Mammary epithelial cell (primary cell): ENCODE data around the gene ISLR.

Experiments used
- EZH2 ChIP-seq: IDR thresholded peaks from 2 replicates; pipeline ENCODE4 v1.6.1; 2012; ENCODE audit warnings: low read length, inconsistent platforms, borderline replicate concordance
- TF ChIP-seq, protein P1 (sequence below), 2 donors: IDR thresholded peaks in 1 of 2; conservative IDR thresholded peaks in 1 of 2; 2 replicates each; pipeline ENCODE4 v1.5.1; 2011 to 2012; ENCODE audit warnings: inconsistent platforms in 2 of 2, low read length in 2 of 2, mild to moderate bottlenecking in 2 of 2, control low read depth in 1 of 2, low read depth in 1 of 2; ENCODE audit not compliant: insufficient read depth in 1 of 2; ENCODE audit errors: extremely low read depth in 1 of 2

DNA sequence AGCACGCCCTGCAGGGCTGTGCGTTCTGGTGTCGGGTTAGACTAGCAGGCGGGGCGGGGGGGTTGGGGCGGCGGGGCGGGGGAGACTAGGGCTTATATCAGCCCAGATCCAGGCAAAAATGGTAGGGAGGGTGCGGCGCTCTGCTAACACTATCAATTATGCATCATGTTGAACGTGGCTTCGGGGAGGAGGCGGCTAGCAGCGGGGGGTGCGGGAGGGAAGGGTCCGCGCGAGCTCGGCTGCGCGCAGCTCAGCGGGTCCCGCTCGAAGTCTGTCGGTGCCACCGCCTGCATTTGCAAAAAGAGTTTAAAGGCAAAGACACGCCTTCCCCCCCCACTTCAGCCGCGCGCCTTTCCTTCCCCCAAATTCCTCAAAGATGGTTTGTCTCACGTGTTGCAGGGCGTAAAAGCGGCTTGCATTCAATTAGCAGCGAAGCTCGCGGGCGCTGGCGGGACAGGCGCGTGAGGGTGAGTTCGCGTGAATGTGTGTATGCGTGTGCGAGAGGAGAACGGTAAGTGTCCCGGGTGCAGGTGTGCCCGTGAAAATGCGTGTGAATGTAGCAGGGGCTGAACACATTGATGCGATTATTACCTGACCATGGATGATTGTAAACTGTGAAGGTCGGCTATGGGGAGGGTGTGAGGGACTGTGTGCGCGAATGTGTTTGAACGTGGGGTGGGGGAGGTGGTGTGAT lies 43.2 kb upstream of the ISLR start, which contains the start of gene ISLR2:
- TF ChIP-seq, protein P1, sequence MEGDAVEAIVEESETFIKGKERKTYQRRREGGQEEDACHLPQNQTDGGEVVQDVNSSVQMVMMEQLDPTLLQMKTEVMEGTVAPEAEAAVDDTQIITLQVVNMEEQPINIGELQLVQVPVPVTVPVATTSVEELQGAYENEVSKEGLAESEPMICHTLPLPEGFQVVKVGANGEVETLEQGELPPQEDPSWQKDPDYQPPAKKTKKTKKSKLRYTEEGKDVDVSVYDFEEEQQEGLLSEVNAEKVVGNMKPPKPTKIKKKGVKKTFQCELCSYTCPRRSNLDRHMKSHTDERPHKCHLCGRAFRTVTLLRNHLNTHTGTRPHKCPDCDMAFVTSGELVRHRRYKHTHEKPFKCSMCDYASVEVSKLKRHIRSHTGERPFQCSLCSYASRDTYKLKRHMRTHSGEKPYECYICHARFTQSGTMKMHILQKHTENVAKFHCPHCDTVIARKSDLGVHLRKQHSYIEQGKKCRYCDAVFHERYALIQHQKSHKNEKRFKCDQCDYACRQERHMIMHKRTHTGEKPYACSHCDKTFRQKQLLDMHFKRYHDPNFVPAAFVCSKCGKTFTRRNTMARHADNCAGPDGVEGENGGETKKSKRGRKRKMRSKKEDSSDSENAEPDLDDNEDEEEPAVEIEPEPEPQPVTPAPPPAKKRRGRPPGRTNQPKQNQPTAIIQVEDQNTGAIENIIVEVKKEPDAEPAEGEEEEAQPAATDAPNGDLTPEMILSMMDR (conservative IDR thresholded peaks at IDR 0.05 in 1 of 2, IDR thresholded peaks at IDR 0.05 in 1 of 2; ENCODE audit: extremely low read depth in 1 of 2, insufficient read depth in 1 of 2, low read depth in 1 of 2, low read length in 2 of 2) = no peak
- peak; percentile 93 for TF ChIP-seq EZH2
